Jurkat, Clone E6-1 (cell line): Measurements from ENCODE around the gene UBC. TPM values are rescaled to one million over a fixed set of nuclear protein-coding genes. Genes with fewer than 3 reads are reported as not detected.

Source experiments
- DNase-seq: peaks from one replicate; pipeline ENCODE4 v3.0.0-alpha.2; 2011; ENCODE audit warnings: low read depth, low spot score
- H3K4me3 ChIP-seq: 2 replicates; pipeline ENCODE4 v1.5.1; 2011; ENCODE audit warnings: mild to moderate bottlenecking, low read length, control low read depth, moderate library complexity
- polyA plus RNA-seq: library from polyadenylated mRNA; unstranded; fragments of >200 nt; gene quantifications from one replicate; pipeline ENCODE4 v1.2.1, GENCODE V29; 2012; ENCODE audit warnings: missing spikeins; ENCODE audit not compliant: insufficient read length, insufficient read depth

UBC gene
- 1,177 TPM for polyA plus RNA-seq

DNA sequence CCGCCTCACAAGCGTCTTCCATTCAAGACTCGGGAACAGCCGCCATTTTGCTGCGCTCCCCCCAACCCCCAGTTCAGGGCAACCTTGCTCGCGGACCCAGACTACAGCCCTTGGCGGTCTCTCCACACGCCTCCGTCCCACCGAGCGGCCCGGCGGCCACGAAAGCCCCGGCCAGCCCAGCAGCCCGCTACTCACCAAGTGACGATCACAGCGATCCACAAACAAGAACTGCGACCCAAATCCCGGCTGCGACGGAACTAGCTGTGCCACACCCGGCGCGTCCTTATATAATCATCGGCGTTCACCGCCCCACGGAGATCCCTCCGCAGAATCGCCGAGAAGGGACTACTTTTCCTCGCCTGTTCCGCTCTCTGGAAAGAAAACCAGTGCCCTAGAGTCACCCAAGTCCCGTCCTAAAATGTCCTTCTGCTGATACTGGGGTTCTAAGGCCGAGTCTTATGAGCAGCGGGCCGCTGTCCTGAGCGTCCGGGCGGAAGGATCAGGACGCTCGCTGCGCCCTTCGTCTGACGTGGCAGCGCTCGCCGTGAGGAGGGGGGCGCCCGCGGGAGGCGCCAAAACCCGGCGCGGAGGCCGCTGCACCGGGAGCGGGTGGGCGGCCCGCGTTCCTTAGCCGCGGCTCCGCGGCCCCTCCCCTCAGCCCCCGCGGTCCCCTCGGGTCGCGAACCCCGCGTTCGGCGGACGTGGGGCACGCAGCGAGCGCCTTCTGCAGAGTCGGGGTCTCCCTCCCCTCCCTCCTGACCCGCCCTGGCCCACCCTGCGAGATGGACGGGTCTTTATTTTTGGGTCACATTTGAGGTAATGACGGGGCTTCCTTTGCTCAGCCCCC, at the start of gene UBC:
Gene UBC (minus strand): TSS at position 259 of the 847 bp plus-strand sequence. CDS start 879 bp downstream, outside the sequence.
- peak; percentile 90 for DNase-seq

DNA sequence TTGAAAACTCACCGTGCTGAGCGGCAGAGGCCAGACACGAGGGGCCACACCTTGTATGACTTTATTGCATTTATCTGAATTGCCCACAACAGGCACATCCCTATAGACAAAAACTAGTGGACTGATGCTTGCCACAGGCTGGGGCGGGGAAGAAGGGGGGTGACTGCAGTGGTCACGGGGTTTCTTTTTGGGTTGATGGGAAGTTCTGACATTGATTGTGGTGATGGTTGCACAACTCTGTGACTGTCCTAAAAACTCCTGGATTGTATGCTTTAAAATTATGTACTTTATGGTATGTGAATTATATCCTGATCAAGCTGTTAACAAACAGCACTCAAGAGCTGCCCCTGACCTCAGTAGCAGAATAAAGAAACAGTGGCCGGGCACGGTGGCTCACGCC, 48.8 kb upstream of the UBC start:
- no peak for DNase-seq
- no peak overlapping the region for H3K4me3 ChIP-seq

More for the DNA sequence above, at the start of gene UBC:
- peak within 1 kb of the TSS; percentile 99 for H3K4me3 ChIP-seq

DNA sequence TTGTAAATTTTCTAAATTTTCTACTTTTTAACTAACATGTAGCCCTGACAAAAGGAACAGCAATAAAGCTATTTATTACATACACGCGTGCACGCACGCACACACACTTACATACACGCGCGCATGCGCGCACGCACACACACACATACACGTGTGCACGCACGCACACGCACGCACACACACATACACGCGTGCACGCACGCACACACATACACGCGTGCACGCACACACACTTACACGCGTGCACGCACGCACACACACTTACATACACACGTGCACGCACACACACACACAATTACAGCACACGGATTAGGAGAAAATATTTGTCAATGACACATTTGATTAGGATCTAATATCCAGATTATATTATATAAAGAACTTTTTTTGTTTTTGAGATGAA, 46.6 kb upstream of the UBC start:
- H3K4me3 ChIP-seq = no peak overlapping the region
- DNase-seq = no peak

DNA sequence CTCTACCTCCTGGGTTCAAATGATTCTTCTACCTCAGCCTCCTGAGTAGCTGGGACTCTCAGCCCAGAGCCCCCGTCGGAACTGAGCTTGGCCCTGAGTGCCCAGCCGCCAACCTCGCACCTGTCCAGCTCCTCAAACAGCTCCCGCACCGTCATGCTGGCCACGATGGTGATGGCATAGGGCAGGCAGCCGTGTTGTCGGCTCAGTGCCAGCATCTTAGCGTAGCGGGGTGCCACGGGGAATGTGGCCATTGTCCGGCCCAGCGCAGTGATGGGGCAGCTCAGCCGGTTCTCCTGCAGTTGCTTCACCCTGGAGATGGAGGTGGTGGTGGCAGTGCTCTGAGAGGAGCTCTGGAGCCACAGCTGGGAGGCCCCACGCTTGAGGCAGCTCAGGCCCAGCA, 42.1 kb upstream of the UBC start:
- no peak for DNase-seq
- no peak overlapping the region for H3K4me3 ChIP-seq

DNA sequence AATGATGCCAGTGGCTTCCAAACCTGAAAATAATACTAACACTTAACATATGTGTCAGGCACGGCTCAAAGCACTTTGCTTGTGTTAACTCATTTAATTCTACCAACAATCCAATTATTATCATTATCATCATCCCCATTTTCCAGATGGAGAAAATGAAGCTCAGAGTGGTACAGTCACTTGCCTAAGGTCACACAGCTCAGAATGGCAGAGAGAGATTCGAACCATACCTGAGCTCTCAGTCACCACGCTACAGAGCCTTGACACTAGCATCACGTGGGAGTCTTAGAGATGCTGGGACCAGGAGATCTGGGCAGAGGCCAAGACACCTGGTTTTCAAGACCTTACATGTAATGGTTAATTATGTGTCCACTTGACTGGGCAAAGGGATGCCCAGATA, 40.3 kb upstream of the UBC start:
- H3K4me3 ChIP-seq = no peak overlapping the region
- no peak for DNase-seq

DNA sequence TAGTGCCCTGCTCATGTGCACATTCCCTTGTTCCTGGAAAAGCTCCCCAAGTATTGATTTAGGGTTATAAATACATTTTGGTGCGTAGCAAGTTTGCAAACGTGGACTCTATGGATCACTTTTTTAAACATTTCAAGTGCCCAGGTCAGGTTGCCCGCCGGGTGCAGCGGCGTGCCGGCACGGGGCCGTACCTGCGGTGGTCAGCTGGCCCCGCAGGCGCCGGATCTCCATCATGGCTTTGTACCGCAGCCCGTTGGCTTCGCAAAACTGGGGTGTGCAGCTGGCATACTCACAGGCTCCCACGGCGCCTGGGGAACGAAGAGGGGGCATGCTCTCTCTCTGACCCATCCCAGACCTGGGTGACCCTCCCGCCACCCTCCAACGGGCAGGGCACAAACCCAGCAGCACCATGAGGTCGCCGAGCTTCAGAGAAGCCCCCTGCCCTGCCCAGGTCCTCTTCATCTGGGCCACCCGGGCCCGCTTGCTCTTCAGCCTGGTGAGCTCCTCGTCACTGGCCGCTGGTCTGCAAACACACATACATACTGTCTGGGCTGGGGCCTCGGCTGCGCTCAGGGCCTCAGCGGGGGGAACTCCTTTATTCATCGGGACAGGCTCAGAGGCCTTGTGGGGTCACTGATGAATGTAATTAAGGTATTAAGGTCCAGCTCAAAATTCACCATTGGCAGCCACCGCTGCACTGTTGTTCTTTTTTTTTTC, 39.4 kb upstream of the UBC start:
- no peak overlapping the region for H3K4me3 ChIP-seq
- no peak for DNase-seq

DNA sequence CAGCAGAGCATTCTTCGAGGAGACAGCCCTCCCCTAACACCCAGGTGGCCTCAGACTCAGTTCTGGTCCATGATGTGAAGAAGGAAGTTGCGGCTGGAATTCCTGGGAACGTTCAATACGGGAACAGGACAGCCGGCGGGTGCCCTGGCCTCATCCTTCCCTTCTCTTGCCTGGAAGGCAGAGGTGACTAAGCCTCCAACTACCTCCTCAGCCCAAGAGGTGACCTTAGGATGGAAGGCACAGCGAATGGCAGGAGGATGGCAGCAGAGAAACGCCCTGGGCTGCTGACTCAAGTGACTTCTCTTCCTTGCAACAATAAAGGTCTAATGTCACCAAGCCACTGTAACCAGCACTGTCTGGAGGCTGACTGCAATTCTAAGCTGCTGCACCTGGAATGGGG, 38.4 kb upstream of the UBC start:
- DNase-seq = no peak

DNA sequence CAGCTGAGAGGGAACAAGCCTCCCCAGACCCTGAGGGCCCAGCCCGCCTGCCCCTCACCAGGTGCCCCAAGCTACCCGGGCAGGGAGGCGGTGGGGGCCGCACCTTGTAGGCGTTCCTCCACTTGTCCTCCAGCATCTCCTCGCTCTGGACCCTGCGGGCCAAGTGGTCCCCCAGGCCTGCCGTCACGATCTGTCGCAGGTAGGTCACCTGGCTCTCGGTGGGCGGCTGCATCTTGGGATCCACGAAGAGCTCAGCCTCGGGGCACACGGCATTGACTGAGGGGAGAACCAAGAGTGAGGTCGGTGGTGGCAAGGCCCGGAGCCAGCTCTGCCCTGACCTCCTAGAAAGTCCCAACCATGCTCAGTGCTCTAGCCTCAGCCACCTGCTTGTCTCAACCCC, 37.8 kb upstream of the UBC start:
- no peak overlapping the region for H3K4me3 ChIP-seq
- no peak for DNase-seq

More for the DNA sequence above, 38.4 kb upstream of the UBC start:
- H3K4me3 ChIP-seq = no peak overlapping the region

DNA sequence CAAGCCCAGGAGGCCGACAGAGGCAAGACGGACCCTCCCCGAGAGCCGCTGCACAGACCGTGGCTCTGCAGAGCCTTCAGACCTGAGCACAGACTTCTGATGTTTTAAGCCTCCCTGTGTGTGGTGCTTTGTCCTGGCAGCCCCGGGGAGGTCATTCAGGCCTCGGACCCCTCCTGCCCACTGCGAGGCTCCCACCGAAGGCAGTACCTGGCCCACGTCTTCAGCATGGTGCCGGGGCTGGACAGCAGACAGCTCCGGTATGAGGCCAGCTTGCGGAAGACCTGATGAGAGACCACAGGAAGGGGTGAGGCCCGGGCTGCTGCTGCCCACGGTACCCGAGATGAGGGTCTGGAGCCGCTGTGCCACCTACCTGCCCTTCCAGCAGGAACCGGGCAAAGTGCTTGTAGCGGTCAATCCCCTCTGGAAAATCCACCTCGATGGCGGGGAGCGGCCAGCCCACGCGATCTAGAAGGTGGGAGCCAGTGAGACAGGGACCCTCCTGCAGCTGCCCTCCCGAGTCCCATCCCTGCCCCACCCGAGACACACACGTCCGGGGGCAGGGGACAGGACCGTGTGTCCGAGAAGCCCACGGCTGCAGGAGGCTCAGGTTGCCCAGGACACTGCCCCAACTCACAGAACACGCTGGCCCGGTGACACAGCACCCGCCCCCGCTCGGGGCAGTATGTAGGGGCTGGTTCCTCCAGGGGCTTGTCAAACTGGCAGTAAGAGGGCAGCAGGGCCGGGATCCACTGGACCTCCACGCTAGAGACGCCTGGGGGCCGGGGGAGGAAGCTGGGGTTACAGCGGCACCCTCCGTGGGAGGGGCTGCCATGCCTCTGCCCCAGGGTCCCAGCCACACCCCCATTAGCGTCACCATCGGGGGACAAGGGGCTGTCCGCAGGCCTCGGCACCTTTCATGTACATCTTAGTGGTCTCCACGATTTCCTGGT, 35.6 kb upstream of the UBC start:
- no peak for DNase-seq
- no peak overlapping the region for H3K4me3 ChIP-seq

DNA sequence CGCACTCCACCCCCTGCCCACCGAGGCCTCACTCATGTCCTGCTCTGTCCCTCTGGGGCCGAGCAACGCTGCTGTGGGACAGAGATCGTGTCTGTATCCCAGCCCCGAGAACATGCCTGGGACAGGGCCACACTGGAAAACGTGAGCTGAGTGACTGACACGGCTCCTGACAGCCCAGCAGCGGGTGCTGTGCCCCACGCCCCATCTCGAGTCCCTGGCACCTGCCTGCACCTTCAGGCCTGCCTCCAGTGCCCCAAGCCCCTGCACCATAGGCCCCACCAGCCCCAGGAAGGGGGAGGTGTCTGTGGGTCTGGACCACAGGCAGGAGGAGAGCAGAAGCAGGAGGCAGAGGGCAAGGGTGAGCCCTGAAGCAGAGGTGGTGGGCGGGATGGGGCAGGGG, 34.6 kb upstream of the UBC start:
- no peak for DNase-seq
- H3K4me3 ChIP-seq = no peak overlapping the region

DNA sequence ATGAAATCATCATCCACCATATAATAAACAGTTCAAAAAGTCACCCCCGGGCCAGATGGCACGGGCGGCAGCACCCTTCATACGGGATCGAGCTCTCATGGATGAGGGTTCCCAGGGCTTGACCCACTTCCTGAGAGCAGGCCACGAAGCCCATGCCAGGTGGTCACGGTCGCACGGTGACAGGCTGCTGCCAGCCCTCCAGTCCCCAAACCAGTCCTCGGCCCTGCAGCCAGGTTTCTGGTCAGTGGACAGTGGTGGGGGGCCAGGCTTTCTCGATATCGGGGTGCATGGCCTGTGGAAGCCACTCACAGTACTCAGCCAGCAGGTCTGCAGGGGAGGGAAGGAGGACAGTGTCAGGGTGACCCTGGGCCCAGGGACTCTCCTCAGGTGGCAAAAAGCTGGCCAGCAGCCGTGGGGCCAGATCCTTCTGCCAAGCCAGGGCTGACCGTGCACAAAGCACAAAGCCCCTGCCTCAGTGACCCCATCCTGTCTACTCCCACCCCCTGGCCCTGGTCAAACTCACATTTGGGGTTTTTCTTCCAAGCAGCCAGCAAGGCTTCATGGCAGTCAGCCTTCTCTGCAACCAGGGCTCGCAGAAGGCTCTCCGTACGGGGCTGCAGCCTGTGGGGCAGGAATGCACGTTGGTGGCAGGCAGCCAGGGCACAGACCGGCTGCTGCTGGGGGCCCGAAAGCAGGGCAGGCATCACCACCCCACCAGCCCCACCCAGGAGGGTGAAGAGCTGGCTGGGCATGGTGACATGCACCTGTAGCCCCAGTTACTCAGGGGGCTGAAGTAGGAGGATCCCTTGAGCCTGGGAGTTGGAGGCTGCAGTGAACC, 33.3 kb upstream of the UBC start:
- no peak overlapping the region for H3K4me3 ChIP-seq
- DNase-seq = no peak

DNA sequence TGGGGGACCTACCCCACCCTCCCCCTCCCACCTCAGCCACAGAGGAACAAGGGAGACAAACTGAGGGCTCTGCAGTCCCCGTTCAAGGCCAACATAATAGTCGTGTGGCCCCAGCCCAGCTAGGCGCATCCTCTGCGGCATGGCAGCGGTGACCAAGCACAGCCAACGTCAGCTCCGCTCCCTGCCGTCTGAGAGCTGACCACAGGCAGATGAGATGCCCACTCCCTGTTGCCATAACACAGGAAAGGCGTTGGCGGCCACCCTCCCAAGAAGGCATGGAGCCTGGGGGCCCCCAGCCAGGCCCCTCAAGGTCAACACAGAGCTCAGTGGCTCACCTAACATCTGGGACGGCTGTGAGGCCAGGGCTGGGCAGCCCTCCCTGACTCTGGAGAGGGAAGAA, 32.6 kb upstream of the UBC start:
- DNase-seq = no peak
- H3K4me3 ChIP-seq = no peak overlapping the region

DNA sequence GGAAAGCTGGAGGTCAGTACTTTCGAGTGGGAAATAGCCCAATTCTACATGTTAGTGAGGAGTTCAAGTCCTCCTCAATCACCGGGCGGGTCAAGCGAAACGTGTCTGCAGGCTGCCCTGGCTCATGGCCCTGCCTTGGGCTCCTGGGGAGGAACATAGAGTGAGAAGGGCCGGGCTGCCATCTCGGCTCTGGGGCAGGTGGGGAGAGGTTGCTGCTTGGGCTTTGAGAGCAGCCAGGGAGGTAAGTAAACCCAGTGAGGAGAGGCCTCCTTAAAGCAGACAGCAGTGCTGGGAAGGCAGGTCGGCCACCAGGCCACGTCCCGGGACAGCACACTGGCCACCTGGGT, 32.0 kb upstream of the UBC start:
- DNase-seq = no peak
- H3K4me3 ChIP-seq = no peak overlapping the region

DNA sequence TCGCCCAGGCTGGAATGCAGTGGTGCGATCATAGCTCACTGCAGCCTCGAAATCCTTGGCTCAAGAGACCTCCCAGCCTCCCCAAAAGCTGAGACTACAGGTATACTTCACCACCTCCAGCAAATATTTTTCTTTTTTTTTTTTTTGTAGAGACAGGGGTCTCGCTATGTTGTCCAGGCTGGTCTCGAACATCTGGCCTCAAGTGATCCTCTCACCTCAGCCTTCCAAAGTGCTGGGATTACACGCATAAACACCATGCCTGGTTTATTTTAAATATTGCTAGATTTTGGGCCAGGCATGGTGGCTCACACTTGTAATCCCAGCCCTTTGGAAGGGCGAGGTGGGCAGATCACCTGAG, 26.7 kb upstream of the UBC start:
- peak overlapping the region; percentile 64 for H3K4me3 ChIP-seq
- no peak for DNase-seq

DNA sequence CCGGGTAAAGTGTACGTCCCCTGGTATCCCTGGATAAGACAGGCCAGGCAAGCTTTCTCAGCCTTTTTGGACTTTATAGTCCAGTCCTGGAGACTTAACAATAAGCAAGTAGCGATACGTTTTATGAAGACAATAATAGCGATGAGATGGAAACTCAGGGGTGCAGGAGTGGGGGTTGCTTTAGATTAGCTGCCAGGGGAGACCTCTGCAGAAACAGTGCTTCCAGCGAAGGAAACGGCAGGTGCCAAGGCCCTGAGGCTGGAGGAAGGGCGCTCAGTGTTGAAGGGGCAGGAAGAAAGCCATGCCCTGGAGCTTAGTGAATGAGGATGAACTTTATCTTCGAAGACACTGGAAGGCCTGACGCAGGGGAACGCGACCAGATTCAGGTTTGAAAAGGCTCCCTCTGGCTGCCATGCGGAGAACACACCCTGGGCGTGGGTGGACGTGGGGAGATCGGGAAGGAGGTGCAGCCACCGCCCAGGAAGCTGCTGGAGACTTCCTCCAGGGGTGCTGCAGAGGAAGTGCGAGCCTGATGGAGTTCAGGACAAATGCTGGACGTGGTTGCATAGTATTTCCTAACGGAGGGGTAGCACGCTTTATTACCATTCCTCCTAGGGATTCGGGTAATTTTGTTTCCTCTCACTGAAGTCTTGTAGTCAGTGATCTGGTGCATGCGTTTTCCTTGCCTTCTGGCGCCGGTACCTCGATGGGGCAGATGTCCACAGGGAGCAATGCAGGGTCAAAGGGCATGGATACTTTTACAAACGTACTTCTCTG, 26.1 kb upstream of the UBC start:
- peak; percentile 89 for DNase-seq
- H3K4me3 ChIP-seq = peak overlapping the region; percentile 64

DNA sequence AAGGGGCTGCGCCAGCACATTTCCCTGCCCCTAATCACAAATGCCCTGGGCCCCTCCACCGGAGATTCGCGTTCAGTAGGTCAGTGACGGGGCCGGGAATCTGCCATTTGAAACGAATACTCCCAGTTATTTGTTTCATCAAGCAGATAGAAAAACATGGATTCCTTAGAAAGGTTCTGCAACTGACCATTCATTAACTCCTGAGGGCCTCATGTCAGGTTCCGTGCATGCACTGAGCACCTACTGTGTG, 25.6 kb upstream of the UBC start:
- DNase-seq = no peak
- peak overlapping the region; percentile 64 for H3K4me3 ChIP-seq

DNA sequence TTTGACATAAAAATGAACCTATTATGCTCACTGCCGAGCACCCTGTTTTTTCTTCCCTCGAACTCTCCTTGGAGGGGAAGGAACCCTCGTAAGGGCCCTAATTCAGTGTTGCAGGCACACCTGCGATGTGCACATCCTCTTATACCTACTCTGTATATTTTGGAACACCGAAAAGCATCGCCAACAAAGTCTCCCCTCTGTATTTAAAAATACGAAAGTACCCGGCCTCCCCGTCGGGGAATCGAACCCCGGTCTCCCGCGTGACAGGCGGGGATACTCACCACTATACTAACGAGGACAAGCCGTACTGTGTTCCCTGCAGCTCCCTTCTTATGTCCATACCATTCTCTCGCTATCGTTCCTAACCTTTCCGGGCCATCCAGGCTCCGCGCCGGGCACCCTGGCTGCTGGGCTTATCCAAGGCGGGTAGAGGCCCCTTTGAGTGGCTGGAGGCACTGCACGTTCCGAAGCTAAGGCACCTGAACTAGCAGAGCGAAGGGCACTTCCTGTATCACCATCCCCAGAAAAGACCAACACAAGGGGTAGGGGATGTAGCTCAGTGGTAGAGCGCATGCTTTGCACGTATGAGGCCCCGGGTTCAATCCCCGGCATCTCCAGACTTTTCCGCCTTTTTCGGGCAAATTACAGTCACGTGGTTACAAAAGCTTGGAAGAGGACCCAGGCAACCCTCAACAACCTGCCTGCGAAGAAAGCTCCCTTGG, 25.1 kb upstream of the UBC start:
- peak overlapping the region; percentile 64 for H3K4me3 ChIP-seq
- DNase-seq = peak; percentile 95

DNA sequence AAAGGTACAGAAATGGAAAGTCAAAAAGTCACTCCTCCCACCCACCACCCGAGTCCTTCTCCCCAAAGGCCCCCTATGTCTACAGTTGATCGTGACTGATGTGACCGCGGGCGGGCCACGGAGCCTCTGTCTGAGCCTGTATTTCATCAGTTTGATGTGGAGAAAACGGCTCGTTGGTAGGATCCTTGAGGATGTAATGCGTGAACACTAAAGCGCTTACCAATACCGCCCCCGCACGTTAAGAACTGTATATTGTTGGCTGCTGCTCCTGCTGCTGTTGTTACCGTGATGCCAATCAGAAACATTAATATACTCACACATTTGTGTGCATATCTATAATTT, 24.6 kb upstream of the UBC start:
- DNase-seq = no peak
- peak overlapping the region; percentile 64 for H3K4me3 ChIP-seq
